Measurements from ENCODE around the gene MAP2K6. TPM values are rescaled to one million over a fixed set of nuclear protein-coding genes. Genes with fewer than 3 reads are reported as not detected.

Gene MAP2K6
- total and polyA plus RNA-seq, 2 of the 8 experiments (the other 6 are each of a cell fraction or from before 2014, with no cell fraction given): 11.0 to 44.1 TPM

DNA sequence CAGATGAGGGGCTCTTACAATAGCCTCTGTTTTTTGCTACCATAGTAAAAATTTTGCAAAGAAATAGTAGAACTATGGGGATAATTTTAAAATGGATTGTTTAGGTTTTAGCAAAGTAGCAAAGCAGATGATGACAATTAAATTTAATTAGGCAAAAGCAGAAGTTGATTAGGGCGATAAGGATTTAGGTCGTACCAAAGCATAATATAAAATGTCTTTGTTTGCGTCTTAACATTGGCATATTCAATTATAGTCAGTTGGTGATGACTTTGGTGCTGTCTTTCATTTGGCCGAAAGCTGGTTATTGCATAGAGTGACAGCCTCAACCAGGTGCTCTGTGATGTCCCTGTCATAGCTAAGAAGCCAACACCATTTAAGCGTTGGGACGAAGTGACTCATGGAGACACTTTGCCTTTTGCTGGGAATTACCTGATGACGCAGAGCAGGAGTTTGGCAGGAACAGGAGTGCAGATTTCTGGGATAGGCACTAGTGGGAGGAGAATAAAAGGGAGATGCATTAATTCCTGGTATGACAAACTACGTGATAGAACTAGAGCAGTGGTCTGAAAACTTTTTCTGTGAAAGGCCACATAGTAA is 38.3 kb downstream of the MAP2K6 start:
- peaks cover 0 to 30% of the 10 kb centered on the region in 2 experiments; a peak in 2 of 4 replicates for H3K79me2 ChIP-seq (ENCODE audit: control insufficient read depth in 1 of 2, insufficient read depth in 2 of 2, low read length in 2 of 2)
- no peak overlapping the region for H3K14ac ChIP-seq (ENCODE audit: insufficient read length)
- H2AK5ac ChIP-seq (ENCODE audit: low read depth, low read length): no peak overlapping the region
- no peak overlapping the region for H2BK20ac ChIP-seq (ENCODE audit: low read length)
- WGBS, 2 experiments (ENCODE audit: extremely low coverage in 1 of 2, insufficient coverage in 1 of 2, insufficient read length in 1 of 2, insufficient replicate concordance in 2 of 2, low coverage in 1 of 2, low lambda C conversion rate in 2 of 2, missing lambda C conversion rate in 1 of 2): 88% methylated on average over 8 of the region's 8 CpGs; no CpG with 5 or more reads in 1 of the 2 experiments
- H4K5ac ChIP-seq (ENCODE audit: insufficient read length, low read depth, low read length): no peak overlapping the region
- no peaks in the 10 kb centered on the region for H3K23me2 ChIP-seq (ENCODE audit: low read depth, low read length)
- no peak overlapping the region for H2BK12ac ChIP-seq (ENCODE audit: low read depth, low read length)
- H3K27me3 ChIP-seq (replicated peaks in 1 of 4; ENCODE audit: control insufficient read depth in 3 of 4, extremely low read depth in 1 of 4, insufficient read depth in 3 of 4, low read length in 3 of 4): no peaks in the 10 kb centered on the region
- H2BK15ac ChIP-seq (ENCODE audit: low read length): no peak overlapping the region
- H3K23ac ChIP-seq (ENCODE audit: insufficient read length): no peak overlapping the region
- no peak overlapping the region for H3K18ac ChIP-seq (ENCODE audit: extremely low read depth, low read length)
- no peak overlapping the region for H3K4me3 ChIP-seq (ENCODE audit: extremely low read depth in 1 of 4, insufficient read depth in 2 of 4, low read depth in 3 of 4, low read length in 4 of 4)
- no peak overlapping the region for H3K4ac ChIP-seq (replicated peaks; ENCODE audit: insufficient read length, low read depth, low read length)
- H3K4me2 ChIP-seq (ENCODE audit: insufficient read depth in 1 of 2, low read depth in 2 of 2, low read length in 2 of 2): no peak overlapping the region
- POLR2A ChIA-PET (ENCODE audit: partially characterized antibody): interaction anchor here (1.5 kb wide), 1 partner anchor 44 kb away, joined by 3 read pairs; no protein-coding TSS in a partner anchor
- H4K8ac ChIP-seq (ENCODE audit: extremely low read depth, insufficient read depth, low read length): no peak overlapping the region
- H3K79me1 ChIP-seq (ENCODE audit: low read depth, low read length): peaks cover 3% of the 10 kb centered on the region; the same call in 1 of the 2 replicates
- H4K91ac ChIP-seq (replicated peaks; ENCODE audit: insufficient read length, low read length): no peak overlapping the region
- TF ChIP-seq ZNF274 (IDR thresholded peaks at IDR 0.05; ENCODE audit: borderline replicate concordance, extremely low read depth, low read length): no peak
- no peak for TF ChIP-seq RFX5 (IDR thresholded peaks at IDR 0.05; ENCODE audit: borderline replicate concordance, low read depth, low read length)
- TF ChIP-seq SP1 (IDR thresholded peaks at IDR 0.05; ENCODE audit: low read depth, low read length): no peak
- no peak for TF ChIP-seq KDM1A (IDR thresholded peaks at IDR 0.05; ENCODE audit: borderline replicate concordance, low read length)
- no peak for TF ChIP-seq CHD2 (IDR thresholded peaks at IDR 0.05; ENCODE audit: low read length)
- TF ChIP-seq KDM4A (IDR thresholded peaks at IDR 0.05; ENCODE audit: low read depth, low read length, severe bottlenecking): no peak
- no peak for TF ChIP-seq SUZ12 (IDR thresholded peaks at IDR 0.05; ENCODE audit: low read length)
- no peak for TF ChIP-seq POLR2AphosphoS5 (IDR thresholded peaks at IDR 0.05; ENCODE audit: low read depth, low read length)
- no peak for TF ChIP-seq BCL11A (IDR thresholded peaks at IDR 0.05; ENCODE audit: low read depth in 2 of 2, low read length in 2 of 2)
- TF ChIP-seq RBBP5 (IDR thresholded peaks at IDR 0.05; ENCODE audit: borderline replicate concordance, low read depth, low read length): no peak
- TF ChIP-seq HDAC6 (IDR thresholded peaks at IDR 0.05; ENCODE audit: low read depth, low read length): no peak
- TF ChIP-seq CBX5 (IDR thresholded peaks at IDR 0.05; ENCODE audit: low read depth, low read length): no peak
- no peak for TF ChIP-seq CEBPB (IDR thresholded peaks at IDR 0.05; ENCODE audit: low read depth, low read length)
- no peak for TF ChIP-seq CHD1 (IDR thresholded peaks at IDR 0.05; ENCODE audit: low read depth, low read length)
- no peak for TF ChIP-seq JUN (IDR thresholded peaks at IDR 0.05; ENCODE audit: low read depth, low read length)
- H2AFZ ChIP-seq (ENCODE audit: low read length): no peak overlapping the region
- peaks cover 0 to 2% of the 10 kb centered on the region in 2 experiments for H4K20me1 ChIP-seq (replicated peaks in 1 of 2; ENCODE audit: control insufficient read depth in 1 of 2, insufficient read depth in 2 of 2, low read length in 2 of 2)
- no peak overlapping the region for H3K27ac ChIP-seq (ENCODE audit: low read depth, low read length)
- H3K36me3 ChIP-seq (ENCODE audit: control insufficient read depth in 2 of 4, insufficient read depth in 4 of 4, low read length in 3 of 4): no peaks in the 10 kb centered on the region
- H3K9me3 ChIP-seq (ENCODE audit: insufficient read depth in 2 of 2, low read depth in 1 of 2, low read length in 1 of 2): no peaks in the 10 kb centered on the region
- H3K9ac ChIP-seq (replicated peaks in 1 of 4; ENCODE audit: extremely low read depth in 1 of 4, low read depth in 3 of 4, low read length in 3 of 4): no peak overlapping the region
- no peak overlapping the region for H2BK120ac ChIP-seq (replicated peaks; ENCODE audit: low read depth, low read length)
- DNase-seq (ENCODE audit: low read depth in 1 of 2, low spot score in 2 of 2) (no peak), FAIRE-seq (no peak)
- H3K56ac ChIP-seq (replicated peaks; ENCODE audit: insufficient read length, low read depth, low read length): no peak overlapping the region
- peaks cover 10 to 25% (median 24%) of the 10 kb centered on the region in 4 experiments for H3K4me1 ChIP-seq (replicated peaks in 1 of 4; ENCODE audit: control insufficient read depth in 3 of 4, insufficient read depth in 4 of 4, low read length in 3 of 4)
- CTCF ChIA-PET (ENCODE audit: partially characterized antibody): interaction anchor here (1.3 to 2.4 kb wide), 3 partner anchors 19 to 58 kb away, joined by 3 to 8 read pairs (median 8); no protein-coding TSS in a partner anchor
- H2BK5ac ChIP-seq (ENCODE audit: low read depth, low read length): no peak overlapping the region

Data from H1 (cell line).